Hepatocyte (in vitro differentiated cells): ENCODE measurements around the gene NRG3.

Source experiments
- CTCF ChIP-seq: fragments of 200-600 bp; sonication (generic); IDR thresholded peaks from 2 replicates; pipeline ENCODE4 v1.5.1; 2016; ENCODE audit warnings: antibody characterized with exemption, mild to moderate bottlenecking; ENCODE audit not compliant: poor library complexity
- EZH2 ChIP-seq: fragments of 200-600 bp; sonication (generic); IDR thresholded peaks from 2 replicates; pipeline ENCODE4 v1.6.1; 2016; ENCODE audit warnings: antibody characterized with exemption, mild to moderate bottlenecking, borderline replicate concordance

- TF ChIP-seq CTCF = no peak
- no peak for TF ChIP-seq EZH2
Observed at GRCh38 chr10:82228701-82229100, 353.7 kb downstream of the NRG3 start.
